Fibroblast of lung (primary cell): ENCODE results near the gene PSMB5.

Source experiments
- CTCF ChIP-seq, 2 donors: IDR thresholded peaks in 1 of 2; conservative IDR thresholded peaks in 1 of 2; 1 replicate in 1 of 2; 2 replicates in 1 of 2; pipeline ENCODE4 v1.5.1; 2011 to 2012; ENCODE audit warnings: low read length in 2 of 2, control low read depth in 1 of 2, inconsistent platforms in 1 of 2, low read depth in 1 of 2, mild to moderate bottlenecking in 1 of 2
- EZH2 ChIP-seq: IDR thresholded peaks from 2 replicates; pipeline ENCODE4 v1.5.1; 2012; ENCODE audit warnings: low read length, control low read depth, mild to moderate bottlenecking; ENCODE audit errors: missing control alignments

GRCh38 chr14:22991852-22992251, 42.8 kb downstream of the PSMB5 start:
- TF ChIP-seq EZH2 (no peak), CTCF (conservative IDR thresholded peaks at IDR 0.05 in 1 of 2, IDR thresholded peaks at IDR 0.05 in 1 of 2; ENCODE audit: low read depth in 1 of 2, low read length in 2 of 2) (no peak)
